ENCODE measurements around the gene CSTPP1.

DNA sequence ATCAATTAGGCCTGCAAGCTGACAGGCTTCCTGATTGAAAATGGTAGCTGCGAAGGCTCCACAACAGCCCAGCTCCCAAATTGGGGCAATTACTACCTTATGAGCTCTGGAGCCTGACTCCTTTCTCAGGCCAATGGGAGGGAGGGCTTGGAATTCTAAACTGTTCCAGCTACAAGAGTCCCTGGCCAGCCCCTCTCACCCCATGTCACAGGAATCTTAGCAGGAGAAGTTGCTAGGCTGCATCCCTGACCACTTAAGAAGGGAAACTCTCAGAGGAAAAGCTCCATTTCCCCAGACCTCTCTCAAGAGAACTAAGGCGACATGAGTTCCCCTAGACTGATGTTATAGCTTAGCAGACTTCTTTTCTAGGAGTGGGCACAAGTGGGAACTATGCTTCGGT, 23.1 kb upstream of the CSTPP1 start:
- TF ChIP-seq, protein P1, sequence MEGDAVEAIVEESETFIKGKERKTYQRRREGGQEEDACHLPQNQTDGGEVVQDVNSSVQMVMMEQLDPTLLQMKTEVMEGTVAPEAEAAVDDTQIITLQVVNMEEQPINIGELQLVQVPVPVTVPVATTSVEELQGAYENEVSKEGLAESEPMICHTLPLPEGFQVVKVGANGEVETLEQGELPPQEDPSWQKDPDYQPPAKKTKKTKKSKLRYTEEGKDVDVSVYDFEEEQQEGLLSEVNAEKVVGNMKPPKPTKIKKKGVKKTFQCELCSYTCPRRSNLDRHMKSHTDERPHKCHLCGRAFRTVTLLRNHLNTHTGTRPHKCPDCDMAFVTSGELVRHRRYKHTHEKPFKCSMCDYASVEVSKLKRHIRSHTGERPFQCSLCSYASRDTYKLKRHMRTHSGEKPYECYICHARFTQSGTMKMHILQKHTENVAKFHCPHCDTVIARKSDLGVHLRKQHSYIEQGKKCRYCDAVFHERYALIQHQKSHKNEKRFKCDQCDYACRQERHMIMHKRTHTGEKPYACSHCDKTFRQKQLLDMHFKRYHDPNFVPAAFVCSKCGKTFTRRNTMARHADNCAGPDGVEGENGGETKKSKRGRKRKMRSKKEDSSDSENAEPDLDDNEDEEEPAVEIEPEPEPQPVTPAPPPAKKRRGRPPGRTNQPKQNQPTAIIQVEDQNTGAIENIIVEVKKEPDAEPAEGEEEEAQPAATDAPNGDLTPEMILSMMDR (IDR thresholded peaks at IDR 0.05): no peak
- TF ChIP-seq POLR2A (IDR thresholded peaks at IDR 0.05): no peak
